ENCODE results near the gene LAMTOR2. TPM values are rescaled to one million over a fixed set of nuclear protein-coding genes. Genes with fewer than 3 reads are reported as not detected.

LAMTOR2 gene
- total RNA-seq, 1 experiment from 2014 or later: 50.6 TPM

DNA sequence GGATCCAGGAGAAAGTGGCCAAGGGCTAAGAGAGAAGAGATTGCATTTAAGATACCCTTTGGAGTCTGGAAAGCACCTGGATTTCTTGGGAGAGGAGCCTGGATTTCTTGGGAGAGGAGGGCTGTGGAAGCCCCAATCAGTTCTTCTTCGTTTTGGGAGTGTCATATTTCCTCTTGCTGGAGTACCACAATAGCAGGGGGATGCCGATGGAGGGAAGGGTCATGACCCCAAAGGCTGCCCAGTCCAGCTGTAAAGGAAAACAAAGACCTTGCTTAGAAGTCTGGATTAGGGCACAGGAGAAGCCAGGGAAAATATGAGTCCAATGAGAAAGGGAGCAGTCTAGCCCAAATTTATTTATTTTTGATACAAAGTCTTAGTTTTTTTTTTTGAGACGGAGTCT is 45.2 kb upstream of the LAMTOR2 start:
- Histone ChIP-seq H3K27ac (ENCODE audit: insufficient read length, low read depth, low read length) (no peak overlapping the region), H3K9me3 (ENCODE audit: control insufficient read depth, low read depth, low read length) (no peaks in the 10 kb centered on the region), H4K8ac (replicated peaks; ENCODE audit: insufficient read length, low read depth, low read length) (no peak overlapping the region), H3K79me1 (ENCODE audit: insufficient read depth, low read depth, low read length, poor library complexity, severe bottlenecking) (no peaks in the 10 kb centered on the region), H3K4ac (ENCODE audit: low read depth, low read length) (no peak overlapping the region), H3K79me2 (ENCODE audit: insufficient read depth, low read length) (no peaks in the 10 kb centered on the region), H4K20me1 (ENCODE audit: control insufficient read depth, insufficient read depth, insufficient read length) (no peaks in the 10 kb centered on the region), H4K91ac (ENCODE audit: insufficient read length, low read depth, low read length) (no peak overlapping the region), H2AFZ (ENCODE audit: low read length) (no peak overlapping the region), H3K18ac (ENCODE audit: insufficient read length, low read depth, low read length) (no peak overlapping the region), H2BK120ac (ENCODE audit: low read depth, low read length, poor library complexity, severe bottlenecking) (no peak overlapping the region), H3K14ac (ENCODE audit: insufficient read depth, low read length) (no peak overlapping the region), H2BK5ac (ENCODE audit: insufficient read length, low read length) (no peak overlapping the region), H3K4me2 (ENCODE audit: insufficient read depth, insufficient read length, low read length) (no peak overlapping the region), H2BK20ac (ENCODE audit: low read depth, low read length, poor library complexity, severe bottlenecking) (no peak overlapping the region), H3K56ac (ENCODE audit: insufficient read length, low read depth, low read length) (no peak overlapping the region), H2AK5ac (ENCODE audit: insufficient read length, low read length) (no peak overlapping the region), H2BK15ac (ENCODE audit: low read depth, low read length) (no peak overlapping the region), H2BK12ac (ENCODE audit: insufficient read length, low read depth, low read length) (no peak overlapping the region), H3K23me2 (ENCODE audit: insufficient read length, low read depth, low read length, poor library complexity, severe bottlenecking) (no peaks in the 10 kb centered on the region), H3K9ac (ENCODE audit: extremely low read depth, insufficient read length, low read length) (no peak overlapping the region), H3K27me3 (ENCODE audit: insufficient read depth, low read length) (no peaks in the 10 kb centered on the region), H3T11ph (ENCODE audit: low read length) (no peak overlapping the region), H3K4me1 (ENCODE audit: insufficient read depth, low read length) (no peaks in the 10 kb centered on the region), H3K23ac (ENCODE audit: insufficient read length, low read depth, low read length) (no peak overlapping the region), H4K5ac (ENCODE audit: insufficient read length, low read depth, low read length) (no peak overlapping the region)
- Mint-ChIP-seq H3K4me1 (peaks cover 4 to 8% of the 10 kb centered on the region in 2 experiments; a peak in 3 of 4 replicates), H3K4me3 (no peak overlapping the region), H3K36me3 (ENCODE audit: insufficient read depth in 1 of 3, low read depth in 3 of 3) (peaks cover 29 to 58% (median 47%) of the 10 kb centered on the region in 3 experiments; a peak in 6 of 7 replicates), H3K27me3 (ENCODE audit: low read depth) (no peaks in the 10 kb centered on the region), H3K9me3 (no peaks in the 10 kb centered on the region), H3K27ac (peak overlapping the region in 2 of 3 experiments; percentile 49 to 91; a peak in 4 of 7 replicates)
- TF ChIP-seq CTCF (conservative IDR thresholded peaks at IDR 0.05): no peak
- DNase-seq: no peak
- WGBS (ENCODE audit: extremely low coverage, insufficient read length, low lambda C conversion rate): no CpG with 5 or more reads among the region's 3 CpGs

Measured in H9 (cell line).